Right lobe of liver (tissue), 4 donors: ENCODE data around the gene SMARCB1.

ENCODE experiments used
- CTCF ChIP-seq, 4 donors: fragments of 200-600 bp in 3 of 4; fragments of 450-650 bp in 1 of 4; IDR thresholded peaks; one replicate each; pipeline versions ENCODE4 v1.5.1 to v1.8.0; 2016 to 2022; ENCODE audit warnings: antibody characterized with exemption in 4 of 4, mild to moderate bottlenecking in 2 of 4
- POLR2A ChIP-seq: fragments of 450-650 bp; IDR thresholded peaks from one replicate; pipeline ENCODE4 v1.6.1; 2017; ENCODE audit warnings: antibody characterized with exemption, mild to moderate bottlenecking
- donor health status: DM: no; HTN: no; CAD: no.
- donor health status: DM: no; HTN: no; CAD: no.
- donor health status: DM: no; HTN: yes; CAD: no.

DNA sequence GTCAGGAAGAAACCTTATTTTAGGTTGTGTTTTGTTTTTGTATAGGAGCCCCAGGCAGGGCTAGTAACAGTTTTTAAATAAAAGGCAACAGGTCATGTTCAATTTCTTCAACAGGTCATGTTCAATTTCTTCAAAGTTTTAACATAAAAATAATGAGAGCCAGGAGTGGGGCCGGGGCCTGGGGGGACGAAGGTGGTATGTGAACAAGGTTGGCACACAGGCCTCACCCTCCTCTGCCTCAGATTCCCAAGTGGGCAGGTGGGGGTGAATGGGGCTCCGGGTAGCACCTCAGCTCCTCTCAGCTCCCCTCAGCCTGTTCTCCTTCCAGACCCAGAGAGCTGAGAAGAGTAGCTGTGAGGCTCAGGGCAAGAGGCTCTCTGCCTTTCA lies 47.6 kb downstream of the SMARCB1 start:
- TF ChIP-seq POLR2A (no peak), CTCF (IDR thresholded peaks at IDR 0.05) (no peak)
